ENCODE results near the gene KRTAP5-7.

Gene KRTAP5-7

DNA sequence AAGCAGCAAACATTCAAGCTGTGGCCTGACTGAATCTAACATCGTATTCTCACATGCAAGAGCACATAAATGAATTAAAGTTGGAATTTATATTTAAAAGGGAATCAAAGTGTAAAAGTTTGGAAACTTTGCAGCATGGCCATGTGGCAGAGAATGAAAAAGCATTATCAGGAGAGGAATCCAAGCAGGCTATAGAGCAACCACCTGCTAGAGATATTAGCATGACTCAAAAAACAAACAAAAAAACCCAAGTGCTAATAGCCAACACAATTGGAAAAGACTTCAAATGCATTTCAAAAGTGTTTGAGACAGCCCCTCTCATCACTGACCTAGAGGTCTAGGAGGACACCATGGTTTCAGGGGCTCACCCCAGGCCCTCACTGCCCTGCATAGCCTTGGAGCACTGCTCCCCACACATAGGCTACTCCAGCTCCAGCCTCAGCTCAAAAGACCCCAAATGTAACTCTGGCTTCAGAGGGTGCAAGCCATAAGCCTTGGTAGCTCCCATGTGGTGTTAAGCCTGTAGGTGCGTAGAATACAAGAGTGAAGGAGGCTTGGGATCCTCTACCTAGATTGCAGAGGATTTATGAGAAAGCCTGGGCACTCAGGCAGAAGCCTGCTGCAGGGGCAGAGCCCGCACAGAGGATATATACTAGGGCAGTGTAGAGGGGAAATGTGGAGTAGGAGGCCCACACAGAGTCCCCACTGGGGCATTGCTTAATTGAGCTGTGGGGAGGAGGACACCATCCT lies 1.7 kb upstream of the KRTAP5-7 start:
- TF ChIP-seq, protein P1, sequence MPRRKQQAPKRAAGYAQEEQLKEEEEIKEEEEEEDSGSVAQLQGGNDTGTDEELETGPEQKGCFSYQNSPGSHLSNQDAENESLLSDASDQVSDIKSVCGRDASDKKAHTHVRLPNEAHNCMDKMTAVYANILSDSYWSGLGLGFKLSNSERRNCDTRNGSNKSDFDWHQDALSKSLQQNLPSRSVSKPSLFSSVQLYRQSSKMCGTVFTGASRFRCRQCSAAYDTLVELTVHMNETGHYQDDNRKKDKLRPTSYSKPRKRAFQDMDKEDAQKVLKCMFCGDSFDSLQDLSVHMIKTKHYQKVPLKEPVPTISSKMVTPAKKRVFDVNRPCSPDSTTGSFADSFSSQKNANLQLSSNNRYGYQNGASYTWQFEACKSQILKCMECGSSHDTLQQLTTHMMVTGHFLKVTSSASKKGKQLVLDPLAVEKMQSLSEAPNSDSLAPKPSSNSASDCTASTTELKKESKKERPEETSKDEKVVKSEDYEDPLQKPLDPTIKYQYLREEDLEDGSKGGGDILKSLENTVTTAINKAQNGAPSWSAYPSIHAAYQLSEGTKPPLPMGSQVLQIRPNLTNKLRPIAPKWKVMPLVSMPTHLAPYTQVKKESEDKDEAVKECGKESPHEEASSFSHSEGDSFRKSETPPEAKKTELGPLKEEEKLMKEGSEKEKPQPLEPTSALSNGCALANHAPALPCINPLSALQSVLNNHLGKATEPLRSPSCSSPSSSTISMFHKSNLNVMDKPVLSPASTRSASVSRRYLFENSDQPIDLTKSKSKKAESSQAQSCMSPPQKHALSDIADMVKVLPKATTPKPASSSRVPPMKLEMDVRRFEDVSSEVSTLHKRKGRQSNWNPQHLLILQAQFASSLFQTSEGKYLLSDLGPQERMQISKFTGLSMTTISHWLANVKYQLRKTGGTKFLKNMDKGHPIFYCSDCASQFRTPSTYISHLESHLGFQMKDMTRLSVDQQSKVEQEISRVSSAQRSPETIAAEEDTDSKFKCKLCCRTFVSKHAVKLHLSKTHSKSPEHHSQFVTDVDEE (CRISPR knock-in tag; IDR thresholded peaks at IDR 0.05): no peak
- no peak for TF ChIP-seq ISL1 (CRISPR knock-in tag; IDR thresholded peaks at IDR 0.05)
- TF ChIP-seq SNAI2 (CRISPR knock-in tag; IDR thresholded peaks at IDR 0.05): no peak
- TF ChIP-seq ZFP3 (CRISPR knock-in tag; IDR thresholded peaks at IDR 0.05): no peak
- TF ChIP-seq, protein P2, sequence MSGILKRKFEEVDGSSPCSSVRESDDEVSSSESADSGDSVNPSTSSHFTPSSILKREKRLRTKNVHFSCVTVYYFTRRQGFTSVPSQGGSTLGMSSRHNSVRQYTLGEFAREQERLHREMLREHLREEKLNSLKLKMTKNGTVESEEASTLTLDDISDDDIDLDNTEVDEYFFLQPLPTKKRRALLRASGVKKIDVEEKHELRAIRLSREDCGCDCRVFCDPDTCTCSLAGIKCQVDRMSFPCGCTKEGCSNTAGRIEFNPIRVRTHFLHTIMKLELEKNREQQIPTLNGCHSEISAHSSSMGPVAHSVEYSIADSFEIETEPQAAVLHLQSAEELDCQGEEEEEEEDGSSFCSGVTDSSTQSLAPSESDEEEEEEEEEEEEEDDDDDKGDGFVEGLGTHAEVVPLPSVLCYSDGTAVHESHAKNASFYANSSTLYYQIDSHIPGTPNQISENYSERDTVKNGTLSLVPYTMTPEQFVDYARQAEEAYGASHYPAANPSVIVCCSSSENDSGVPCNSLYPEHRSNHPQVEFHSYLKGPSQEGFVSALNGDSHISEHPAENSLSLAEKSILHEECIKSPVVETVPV (CRISPR knock-in tag; IDR thresholded peaks at IDR 0.05): no peak
- no peak for TF ChIP-seq ZC3H10 (CRISPR knock-in tag; IDR thresholded peaks at IDR 0.05)
- TF ChIP-seq TOX (CRISPR knock-in tag; IDR thresholded peaks at IDR 0.05; ENCODE audit: borderline replicate concordance): no peak
- TF ChIP-seq OSR1 (CRISPR knock-in tag; IDR thresholded peaks at IDR 0.05): no peak
- TF ChIP-seq CSDC2 (CRISPR knock-in tag; IDR thresholded peaks at IDR 0.05): no peak
- no peak for TF ChIP-seq ZNF8 (CRISPR knock-in tag; IDR thresholded peaks at IDR 0.05)
- TF ChIP-seq ARNTL (CRISPR knock-in tag; IDR thresholded peaks at IDR 0.05; ENCODE audit: borderline replicate concordance, low read depth): no peak
- TF ChIP-seq ZFP30 (CRISPR knock-in tag; IDR thresholded peaks at IDR 0.05): no peak
- TF ChIP-seq, protein P3, sequence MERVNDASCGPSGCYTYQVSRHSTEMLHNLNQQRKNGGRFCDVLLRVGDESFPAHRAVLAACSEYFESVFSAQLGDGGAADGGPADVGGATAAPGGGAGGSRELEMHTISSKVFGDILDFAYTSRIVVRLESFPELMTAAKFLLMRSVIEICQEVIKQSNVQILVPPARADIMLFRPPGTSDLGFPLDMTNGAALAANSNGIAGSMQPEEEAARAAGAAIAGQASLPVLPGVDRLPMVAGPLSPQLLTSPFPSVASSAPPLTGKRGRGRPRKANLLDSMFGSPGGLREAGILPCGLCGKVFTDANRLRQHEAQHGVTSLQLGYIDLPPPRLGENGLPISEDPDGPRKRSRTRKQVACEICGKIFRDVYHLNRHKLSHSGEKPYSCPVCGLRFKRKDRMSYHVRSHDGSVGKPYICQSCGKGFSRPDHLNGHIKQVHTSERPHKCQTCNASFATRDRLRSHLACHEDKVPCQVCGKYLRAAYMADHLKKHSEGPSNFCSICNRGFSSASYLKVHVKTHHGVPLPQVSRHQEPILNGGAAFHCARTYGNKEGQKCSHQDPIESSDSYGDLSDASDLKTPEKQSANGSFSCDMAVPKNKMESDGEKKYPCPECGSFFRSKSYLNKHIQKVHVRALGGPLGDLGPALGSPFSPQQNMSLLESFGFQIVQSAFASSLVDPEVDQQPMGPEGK (CRISPR knock-in tag; IDR thresholded peaks at IDR 0.05; ENCODE audit: borderline replicate concordance): no peak
- TF ChIP-seq, protein P4, sequence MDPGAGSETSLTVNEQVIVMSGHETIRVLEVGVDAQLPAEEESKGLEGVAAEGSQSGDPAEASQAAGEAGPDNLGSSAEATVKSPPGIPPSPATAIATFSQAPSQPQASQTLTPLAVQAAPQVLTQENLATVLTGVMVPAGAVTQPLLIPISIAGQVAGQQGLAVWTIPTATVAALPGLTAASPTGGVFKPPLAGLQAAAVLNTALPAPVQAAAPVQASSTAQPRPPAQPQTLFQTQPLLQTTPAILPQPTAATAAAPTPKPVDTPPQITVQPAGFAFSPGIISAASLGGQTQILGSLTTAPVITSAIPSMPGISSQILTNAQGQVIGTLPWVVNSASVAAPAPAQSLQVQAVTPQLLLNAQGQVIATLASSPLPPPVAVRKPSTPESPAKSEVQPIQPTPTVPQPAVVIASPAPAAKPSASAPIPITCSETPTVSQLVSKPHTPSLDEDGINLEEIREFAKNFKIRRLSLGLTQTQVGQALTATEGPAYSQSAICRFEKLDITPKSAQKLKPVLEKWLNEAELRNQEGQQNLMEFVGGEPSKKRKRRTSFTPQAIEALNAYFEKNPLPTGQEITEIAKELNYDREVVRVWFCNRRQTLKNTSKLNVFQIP (CRISPR knock-in tag; IDR thresholded peaks at IDR 0.05; ENCODE audit: borderline replicate concordance, low read depth): no peak
- no peak for ATAC-seq

DNA sequence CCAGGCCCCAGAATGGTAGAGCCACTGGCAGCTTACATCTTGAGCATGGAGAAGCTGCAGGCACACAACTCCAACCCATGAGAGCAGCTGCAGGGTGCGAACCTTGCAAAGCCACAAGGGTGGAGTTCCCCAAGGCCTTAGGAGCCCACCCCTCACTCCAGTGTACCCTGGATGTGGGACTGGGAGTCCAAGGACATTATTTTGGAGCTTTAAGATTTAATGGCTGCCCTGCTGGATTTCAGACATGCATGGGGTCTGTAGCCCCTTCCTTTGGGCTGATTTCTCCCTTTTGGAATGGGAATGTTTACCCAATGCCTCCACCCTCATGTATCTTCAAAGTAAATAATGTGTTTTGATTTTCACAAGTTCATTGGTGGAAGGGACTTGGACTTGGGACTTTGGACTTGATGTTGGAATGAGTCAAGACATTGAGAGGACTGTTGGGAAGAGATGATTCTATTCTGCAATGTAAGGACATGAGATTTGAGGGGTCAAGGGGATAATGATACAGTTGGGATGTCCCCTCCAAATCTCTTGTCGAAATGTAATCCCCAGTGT lies 1.1 kb upstream of the KRTAP5-7 start:
- no peak for ATAC-seq
- TF ChIP-seq ZFP3 (CRISPR knock-in tag; IDR thresholded peaks at IDR 0.05) (no peak), TOX (CRISPR knock-in tag; IDR thresholded peaks at IDR 0.05; ENCODE audit: borderline replicate concordance) (no peak), ZNF565 (CRISPR knock-in tag; conservative IDR thresholded peaks at IDR 0.05; ENCODE audit: low read depth) (no peak), RARB (CRISPR knock-in tag; IDR thresholded peaks at IDR 0.05) (no peak), ZC3H10 (CRISPR knock-in tag; IDR thresholded peaks at IDR 0.05) (no peak), BACH2 (CRISPR knock-in tag; IDR thresholded peaks at IDR 0.05; ENCODE audit: borderline replicate concordance) (no peak)
- TF ChIP-seq, protein P1 (CRISPR knock-in tag; IDR thresholded peaks at IDR 0.05): no peak
- TF ChIP-seq, protein P2 (CRISPR knock-in tag; IDR thresholded peaks at IDR 0.05): no peak
